Stimulated activated CD4-positive, alpha-beta T cell treated with anti-CD3 and anti-CD28 coated beads, TNF-alpha, amount 100 ng/mL, for 4 hours (primary cell): ENCODE data around the gene SLCO1B3.
"Not testable (repeated sequence)": the region's sequence is repeated elsewhere in the genome, so short reads cannot be mapped to it uniquely, and the experiment has no call there.

ENCODE experiments used
- DNase-seq, 3 experiments: peaks; one replicate each; pipeline ENCODE4 v3.0.0-alpha.2; 2020; ENCODE audit warnings: low read depth in 3 of 3

Gene SLCO1B3

GRCh38 chr12:20810487-20810886 lies at the start of gene SLCO1B3:
SLCO1B3 (plus strand) TSS chr12:20810705; CDS start chr12:20815739, 5,034 bp downstream.
- no peak for DNase-seq

GRCh38 chr12:20777420-20777819 lies 33.1 kb upstream of the SLCO1B3 start:
- no peak for DNase-seq

GRCh38 chr12:20778969-20779368 lies 31.5 kb upstream of the SLCO1B3 start:
- no peak for DNase-seq

- DNase-seq = not testable (repeated sequence)
Measured at GRCh38 chr12:20779971-20780370, 30.5 kb upstream of the SLCO1B3 start.

- DNase-seq = not testable (repeated sequence)
Measured at GRCh38 chr12:20783796-20784357, 26.6 kb upstream of the SLCO1B3 start.

GRCh38 chr12:20792971-20793370 lies 17.5 kb upstream of the SLCO1B3 start:
- DNase-seq = no peak

GRCh38 chr12:20798554-20798953 lies 12.0 kb upstream of the SLCO1B3 start:
- DNase-seq = no peak

- DNase-seq = no peak
Measured at GRCh38 chr12:20800160-20800559, 10.3 kb upstream of the SLCO1B3 start.

- DNase-seq = no peak
Measured at GRCh38 chr12:20801035-20801434, 9.5 kb upstream of the SLCO1B3 start.

- DNase-seq = no peak
Measured at GRCh38 chr12:20805921-20806320, 4.6 kb upstream of the SLCO1B3 start.

GRCh38 chr12:20807192-20808080 lies 3.1 kb upstream of the SLCO1B3 start:
- DNase-seq = no peak

GRCh38 chr12:20808521-20808920 lies 2.0 kb upstream of the SLCO1B3 start:
- no peak for DNase-seq

- no peak for DNase-seq
Measured at GRCh38 chr12:20815574-20815973, 5.1 kb downstream of the SLCO1B3 start.

GRCh38 chr12:20822415-20822814 lies 11.9 kb downstream of the SLCO1B3 start:
- DNase-seq = no peak

- DNase-seq = no peak
Measured at GRCh38 chr12:20822925-20823324, 12.4 kb downstream of the SLCO1B3 start.

GRCh38 chr12:20829919-20830318 lies 19.4 kb downstream of the SLCO1B3 start:
- no peak for DNase-seq

GRCh38 chr12:20830456-20830855 lies 20.0 kb downstream of the SLCO1B3 start:
- no peak for DNase-seq

GRCh38 chr12:20832911-20833310 lies 22.4 kb downstream of the SLCO1B3 start:
- DNase-seq = no peak

GRCh38 chr12:20852649-20853048 lies 42.1 kb downstream of the SLCO1B3 start:
- DNase-seq = no peak

- DNase-seq = no peak
Measured at GRCh38 chr12:20863056-20863455, 52.6 kb downstream of the SLCO1B3 start.

GRCh38 chr12:20865873-20866272 lies 55.4 kb downstream of the SLCO1B3 start:
- no peak for DNase-seq

GRCh38 chr12:20868277-20868676 lies 57.8 kb downstream of the SLCO1B3 start:
- DNase-seq = no peak

GRCh38 chr12:20883288-20883687 lies 72.8 kb downstream of the SLCO1B3 start:
- DNase-seq = no peak
